Body of pancreas (tissue), 4 donors: Measurements from ENCODE around the gene ZBTB16. TPM values are rescaled to one million over a fixed set of nuclear protein-coding genes. Genes with fewer than 3 reads are reported as not detected.

ENCODE experiments used
- ATAC-seq: fragments of 150-250 bp; one replicate; pipeline ENCODE4 v1.9.1; 2016
- DNase-seq, 4 donors: peaks; one replicate each; pipeline ENCODE4 v3.0.0-alpha.2; 2019
- H3K27ac ChIP-seq, 4 donors: fragments of 200-600 bp; sonication (generic); 1 replicate in 3 of 4; 2 replicates in 1 of 4; pipeline versions ENCODE4 v1.5.1 to v1.6.1; 2016 to 2019; ENCODE audit warnings: mild to moderate bottlenecking in 1 of 4, mixed read lengths in 1 of 4, moderate library complexity in 1 of 4
- H3K27me3 ChIP-seq, 2 donors: fragments of 200-600 bp; sonication (generic); one replicate each; pipeline ENCODE4 v1.6.0; 2016; ENCODE audit warnings: mild to moderate bottlenecking in 1 of 2
- H3K36me3 ChIP-seq, 2 donors: fragments of 200-600 bp; sonication (generic); replicated peaks in 1 of 2; 2 replicates each; pipeline ENCODE4 v1.5.1; 2016; ENCODE audit warnings: low read depth in 2 of 2; ENCODE audit not compliant: insufficient read depth in 1 of 2
- H3K4me1 ChIP-seq: fragments of 200-600 bp; sonication (generic); one replicate; pipeline ENCODE4 v1.6.0; 2016
- H3K4me3 ChIP-seq, 2 donors: fragments of 200-600 bp; sonication (generic); 1 replicate in 1 of 2; 2 replicates in 1 of 2; pipeline ENCODE4 v1.5.1; 2016 to 2019
- H3K9me3 ChIP-seq, 3 donors: fragments of 200-600 bp; sonication (generic); 1 replicate in 2 of 3; 2 replicates in 1 of 3; pipeline ENCODE4 v1.5.1; 2016
- POLR2A ChIP-seq, 3 donors: fragments of 450-650 bp; IDR thresholded peaks; one replicate each; pipeline ENCODE4 v1.6.1; 2016; ENCODE audit warnings: antibody characterized with exemption in 3 of 3, mild to moderate bottlenecking in 2 of 3
- WGBS, 2 donors: methylation state at CpG; one replicate each; pipeline ENCODE4 v1.1.5; 2017; 5-methylcytosine and 5-hydroxymethylcytosine counted together
- intact Hi-C: fragments of 100-400 bp; cut with DNase I; formaldehyde crosslinking; loops from one replicate; pipeline ENCODE4 v1.15.1; 2023
- total RNA-seq, 2 donors: library from RNA; depleted of rRNA; stranded (reverse); fragments of >200 nt; gene quantifications; one replicate each; pipeline ENCODE4 v1.1.0, GENCODE V29; 2016
- TF ChIP-seq, protein P1 (sequence below), 7 experiments: fragments of 450-650 bp in 4 of 7; fragments of 200-600 bp in 3 of 7; sonication (generic) in 3 of 7; IDR thresholded peaks; one replicate each; pipeline ENCODE4 v1.5.1; 2016 to 2019; ENCODE audit warnings: antibody characterized with exemption in 7 of 7

Gene ZBTB16
- total RNA-seq, 2 donors from 2014 or later: 96.5 to 150 TPM

DNA sequence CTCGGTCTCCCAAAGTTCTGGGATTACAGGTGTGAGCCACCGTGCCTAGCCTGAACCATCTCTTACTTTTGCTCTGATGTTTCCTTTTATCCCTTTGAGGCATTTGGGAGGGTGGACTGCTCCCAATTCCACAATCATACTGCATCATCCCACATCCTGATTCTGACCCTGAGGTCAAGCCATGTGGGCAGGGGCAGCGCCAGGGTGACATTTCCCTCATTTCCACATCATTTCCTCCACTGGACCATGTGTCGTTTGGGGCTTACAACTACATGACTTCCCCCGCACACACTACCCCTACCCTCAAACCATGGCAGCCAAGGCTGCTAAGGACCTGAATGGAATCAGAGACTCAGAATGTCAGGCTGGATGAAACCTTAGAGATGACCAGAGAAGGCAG, 26.4 kb upstream of the ZBTB16 start:
- H3K36me3 ChIP-seq: no peaks in the 10 kb centered on the region
- WGBS, 2 donors: 82 to 83% methylated on average over 5 of the region's 5 CpGs
- DNase-seq: no peak
- no peak for TF ChIP-seq POLR2A (IDR thresholded peaks at IDR 0.05)
- TF ChIP-seq, protein P1, sequence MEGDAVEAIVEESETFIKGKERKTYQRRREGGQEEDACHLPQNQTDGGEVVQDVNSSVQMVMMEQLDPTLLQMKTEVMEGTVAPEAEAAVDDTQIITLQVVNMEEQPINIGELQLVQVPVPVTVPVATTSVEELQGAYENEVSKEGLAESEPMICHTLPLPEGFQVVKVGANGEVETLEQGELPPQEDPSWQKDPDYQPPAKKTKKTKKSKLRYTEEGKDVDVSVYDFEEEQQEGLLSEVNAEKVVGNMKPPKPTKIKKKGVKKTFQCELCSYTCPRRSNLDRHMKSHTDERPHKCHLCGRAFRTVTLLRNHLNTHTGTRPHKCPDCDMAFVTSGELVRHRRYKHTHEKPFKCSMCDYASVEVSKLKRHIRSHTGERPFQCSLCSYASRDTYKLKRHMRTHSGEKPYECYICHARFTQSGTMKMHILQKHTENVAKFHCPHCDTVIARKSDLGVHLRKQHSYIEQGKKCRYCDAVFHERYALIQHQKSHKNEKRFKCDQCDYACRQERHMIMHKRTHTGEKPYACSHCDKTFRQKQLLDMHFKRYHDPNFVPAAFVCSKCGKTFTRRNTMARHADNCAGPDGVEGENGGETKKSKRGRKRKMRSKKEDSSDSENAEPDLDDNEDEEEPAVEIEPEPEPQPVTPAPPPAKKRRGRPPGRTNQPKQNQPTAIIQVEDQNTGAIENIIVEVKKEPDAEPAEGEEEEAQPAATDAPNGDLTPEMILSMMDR (IDR thresholded peaks at IDR 0.05): no peak
- ATAC-seq: no peak
- H3K4me3 ChIP-seq: no peak overlapping the region
- no peak overlapping the region for H3K27ac ChIP-seq
- peaks cover 15% of the 10 kb centered on the region for H3K4me1 ChIP-seq
- intact Hi-C loops: no loop called here
- H3K9me3 ChIP-seq: no peaks in the 10 kb centered on the region
- no peaks in the 10 kb centered on the region for H3K27me3 ChIP-seq

DNA sequence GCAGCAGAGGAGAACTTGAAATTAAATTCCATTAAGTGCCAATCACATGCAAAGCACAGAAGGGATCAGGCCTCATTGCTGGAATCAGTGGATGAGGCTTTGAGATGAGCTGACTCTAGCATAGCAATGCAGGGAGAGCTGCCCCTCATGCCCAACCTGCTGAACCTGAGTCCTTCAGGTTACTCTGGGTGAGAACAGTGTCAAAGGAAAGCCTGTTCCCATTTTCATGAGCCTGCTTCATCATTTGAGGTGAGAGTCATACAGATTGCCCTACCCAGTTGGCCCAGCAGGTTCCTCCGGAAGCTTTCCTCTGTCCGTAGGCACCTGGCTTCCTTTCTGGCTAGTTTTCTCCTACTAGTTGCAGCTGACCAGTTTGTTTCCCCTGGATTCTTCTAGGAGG, 25.9 kb upstream of the ZBTB16 start:
- H3K27me3 ChIP-seq: no peaks in the 10 kb centered on the region
- intact Hi-C loops: no loop called here
- H3K4me1 ChIP-seq: peaks cover 15% of the 10 kb centered on the region
- no peak for DNase-seq
- H3K36me3 ChIP-seq: no peaks in the 10 kb centered on the region
- H3K4me3 ChIP-seq: no peak overlapping the region
- no peak for ATAC-seq
- no peak overlapping the region for H3K27ac ChIP-seq
- no peak for TF ChIP-seq POLR2A (IDR thresholded peaks at IDR 0.05)
- TF ChIP-seq, protein P1 (IDR thresholded peaks at IDR 0.05): no peak
- 90 to 100% methylated on average over 2 of the region's 2 CpGs for WGBS, 2 donors
- H3K9me3 ChIP-seq: no peaks in the 10 kb centered on the region

DNA sequence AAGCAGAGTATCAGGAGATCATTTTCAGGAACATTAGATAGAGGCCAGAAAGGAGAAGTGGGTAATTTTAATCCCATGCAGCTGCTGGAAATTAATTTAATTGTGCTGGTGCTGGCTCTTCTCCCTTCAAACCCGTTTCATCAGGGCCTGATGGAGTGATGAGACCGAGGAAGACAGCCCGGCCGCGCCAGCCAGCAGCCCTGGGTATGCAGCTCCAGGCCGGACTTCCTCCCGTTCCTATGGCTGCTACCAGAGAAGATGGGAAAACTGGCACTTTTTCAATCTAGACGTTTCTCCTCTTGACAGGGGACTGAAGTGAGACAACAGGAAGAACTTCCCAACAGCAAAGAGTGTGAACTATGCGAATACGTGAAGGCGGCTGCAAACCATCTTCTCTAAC, 24.6 kb upstream of the ZBTB16 start:
- Histone ChIP-seq H3K4me3 (no peak overlapping the region), H3K4me1 (peaks cover 15% of the 10 kb centered on the region), H3K36me3 (no peaks in the 10 kb centered on the region), H3K27me3 (no peaks in the 10 kb centered on the region), H3K27ac (no peak overlapping the region), H3K9me3 (no peaks in the 10 kb centered on the region)
- intact Hi-C loops: no loop called here
- DNase-seq: no peak
- no peak for ATAC-seq
- WGBS, 2 donors: 86 to 92% methylated on average over 11 of the region's 11 CpGs
- no peak for TF ChIP-seq POLR2A (IDR thresholded peaks at IDR 0.05)
- TF ChIP-seq, protein P1 (IDR thresholded peaks at IDR 0.05): no peak

DNA sequence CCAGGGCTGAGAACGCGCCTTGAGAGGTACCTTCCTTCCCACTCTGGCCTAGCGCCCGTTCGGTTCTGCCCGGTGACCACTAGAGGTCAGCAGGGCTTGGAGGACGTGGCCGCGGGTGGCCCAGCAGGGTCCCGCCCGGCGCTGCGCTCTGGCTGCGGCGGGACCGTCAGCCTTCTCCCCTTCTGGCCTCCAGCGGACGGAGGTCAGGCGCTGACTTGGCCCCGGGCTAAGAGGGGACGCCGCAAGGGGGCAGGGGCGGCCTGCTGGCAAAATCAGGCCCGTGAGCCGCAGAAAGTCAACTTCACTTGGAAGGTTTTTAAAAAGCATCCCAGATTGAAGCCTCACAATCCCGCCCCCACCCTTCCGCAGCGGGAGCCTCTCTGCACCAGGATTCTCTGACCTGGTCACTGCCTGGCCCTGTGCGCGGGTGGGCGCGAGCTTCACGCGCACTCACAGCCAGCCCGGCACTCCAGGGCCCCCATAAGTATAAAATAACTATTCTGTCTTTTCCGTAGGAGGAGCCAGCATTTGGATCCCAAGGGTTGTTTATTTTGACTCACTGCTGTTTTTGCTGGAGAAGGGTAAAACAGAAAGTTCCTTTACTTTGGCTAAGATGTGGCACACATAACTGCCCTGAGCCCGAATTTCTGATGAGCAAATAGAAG, 23.2 kb upstream of the ZBTB16 start:
- peak; percentile 99 for ATAC-seq
- H3K4me1 ChIP-seq: peaks cover 15% of the 10 kb centered on the region
- no peaks in the 10 kb centered on the region for H3K27me3 ChIP-seq
- peak; percentile 88 to 92 (median 91) for DNase-seq
- H3K4me3 ChIP-seq: no peak overlapping the region
- no peaks in the 10 kb centered on the region for H3K9me3 ChIP-seq
- no peaks in the 10 kb centered on the region for H3K36me3 ChIP-seq
- intact Hi-C loops: no loop called here
- TF ChIP-seq POLR2A (IDR thresholded peaks at IDR 0.05): no peak
- TF ChIP-seq, protein P1 (IDR thresholded peaks at IDR 0.05): peak; percentile 74 to 97 (median 92)
- H3K27ac ChIP-seq: peak overlapping the region; percentile 9 to 80 (median 66)
- 2 to 3% methylated on average over 13 to 37 of the region's 37 CpGs for WGBS, 2 donors

DNA sequence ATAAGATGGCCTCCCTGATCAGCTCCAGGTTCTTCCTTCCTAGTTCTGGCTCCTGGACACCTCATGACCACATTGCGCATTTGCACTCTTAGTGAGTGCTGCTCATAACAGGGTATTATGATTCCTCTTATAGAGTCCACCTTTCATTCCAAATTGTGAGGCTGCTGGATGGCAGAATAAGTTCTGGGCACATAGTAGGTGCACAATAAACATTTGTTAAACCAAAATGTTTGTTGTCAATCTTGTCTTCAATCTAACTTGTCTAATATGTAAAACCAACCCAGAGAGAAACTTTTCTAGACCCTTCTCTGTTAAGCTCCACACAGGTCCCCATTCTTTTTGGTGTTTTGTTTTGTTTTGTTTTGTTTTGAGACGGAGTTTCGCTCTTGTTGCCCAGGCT, 22.6 kb upstream of the ZBTB16 start:
- TF ChIP-seq POLR2A (IDR thresholded peaks at IDR 0.05): no peak
- TF ChIP-seq, protein P1 (IDR thresholded peaks at IDR 0.05): no peak
- 89 to 92% methylated on average over 3 of the region's 3 CpGs for WGBS, 2 donors
- H3K27ac ChIP-seq: peak overlapping the region in 3 of 4 donors; percentile 9 to 80 (median 47)

More for the DNA sequence above, 22.6 kb upstream of the ZBTB16 start:
- H3K27me3 ChIP-seq: no peaks in the 10 kb centered on the region
- DNase-seq (no peak), ATAC-seq (no peak)
- peaks cover 15% of the 10 kb centered on the region for H3K4me1 ChIP-seq
- no peak overlapping the region for H3K4me3 ChIP-seq
- intact Hi-C loops: no loop called here
- H3K9me3 ChIP-seq: no peaks in the 10 kb centered on the region
- H3K36me3 ChIP-seq: no peaks in the 10 kb centered on the region
